ENCODE measurements around the gene PRXL2B. TPM values are rescaled to one million over a fixed set of nuclear protein-coding genes. Genes with fewer than 3 reads are reported as not detected.

PRXL2B gene
- total RNA-seq, 1 experiment from 2014 or later: 40.7 TPM

- Histone ChIP-seq H2BK20ac (ENCODE audit: low read depth, low read length, poor library complexity, severe bottlenecking) (no peak overlapping the region), H3K9ac (ENCODE audit: extremely low read depth, insufficient read length, low read length) (no peak overlapping the region), H3K4me2 (ENCODE audit: insufficient read depth, insufficient read length, low read length) (no peak overlapping the region), H4K20me1 (ENCODE audit: control insufficient read depth, insufficient read depth, insufficient read length) (no peaks in the 10 kb centered on the region), H3T11ph (ENCODE audit: low read length) (no peak overlapping the region), H3K79me1 (ENCODE audit: insufficient read depth, low read depth, low read length, poor library complexity, severe bottlenecking) (no peaks in the 10 kb centered on the region), H3K4me1 (ENCODE audit: insufficient read depth, low read length) (no peaks in the 10 kb centered on the region), H2BK5ac (ENCODE audit: insufficient read length, low read length) (no peak overlapping the region), H2AFZ (ENCODE audit: low read length) (no peak overlapping the region), H3K23me2 (ENCODE audit: insufficient read length, low read depth, low read length, poor library complexity, severe bottlenecking) (peaks cover 5% of the 10 kb centered on the region), H2AK5ac (ENCODE audit: insufficient read length, low read length) (no peak overlapping the region), H2BK15ac (ENCODE audit: low read depth, low read length) (no peak overlapping the region), H3K79me2 (ENCODE audit: insufficient read depth, low read length) (no peaks in the 10 kb centered on the region), H4K5ac (ENCODE audit: insufficient read length, low read depth, low read length) (no peak overlapping the region), H3K9me3 (ENCODE audit: control insufficient read depth, low read depth, low read length) (no peaks in the 10 kb centered on the region), H3K14ac (ENCODE audit: insufficient read depth, low read length) (no peak overlapping the region), H3K18ac (ENCODE audit: insufficient read length, low read depth, low read length) (no peak overlapping the region), H2BK12ac (ENCODE audit: insufficient read length, low read depth, low read length) (no peak overlapping the region), H3K4ac (ENCODE audit: low read depth, low read length) (no peak overlapping the region), H4K91ac (ENCODE audit: insufficient read length, low read depth, low read length) (no peak overlapping the region), H3K27ac (ENCODE audit: insufficient read length, low read depth, low read length) (no peak overlapping the region), H3K23ac (ENCODE audit: insufficient read length, low read depth, low read length) (no peak overlapping the region), H3K27me3 (ENCODE audit: insufficient read depth, low read length) (no peaks in the 10 kb centered on the region; the same call in 1 of the 2 replicates), H2BK120ac (ENCODE audit: low read depth, low read length, poor library complexity, severe bottlenecking) (no peak overlapping the region), H3K56ac (ENCODE audit: insufficient read length, low read depth, low read length) (no peak overlapping the region), H4K8ac (replicated peaks; ENCODE audit: insufficient read length, low read depth, low read length) (no peak overlapping the region)
- peaks cover 0 to 2% of the 10 kb centered on the region in 2 experiments; a peak in 2 of 5 replicates for H3K9me3 Mint-ChIP-seq
- peaks cover 48% of the 10 kb centered on the region for H3K27me3 Mint-ChIP-seq (ENCODE audit: low read depth)
- H3K4me3 Mint-ChIP-seq: peak overlapping the region in 1 of 2 experiments; percentile 14; a peak in 1 of 5 replicates
- no peaks in the 10 kb centered on the region for H3K36me3 Mint-ChIP-seq (ENCODE audit: insufficient read depth in 1 of 3, low read depth in 3 of 3)
- DNase-seq: no peak
- H3K4me1 Mint-ChIP-seq: peaks cover 3 to 20% of the 10 kb centered on the region in 2 experiments; a peak in 2 of 4 replicates
- WGBS (ENCODE audit: extremely low coverage, insufficient read length, low lambda C conversion rate): no CpG with 5 or more reads among the region's 25 CpGs
- TF ChIP-seq CTCF (conservative IDR thresholded peaks at IDR 0.05): no peak
- H3K27ac Mint-ChIP-seq: no peak overlapping the region
These were observed 44.8 kb upstream of the PRXL2B start for GRCh38 chr1:2541619-2542245.
